ENCODE results near the gene MBD1. TPM values are rescaled to one million over a fixed set of nuclear protein-coding genes. Genes with fewer than 3 reads are reported as not detected.
"Not testable (repeated sequence)": the region's sequence is repeated elsewhere in the genome, so short reads cannot be mapped to it uniquely, and the experiment has no call there.

The MBD1 gene
- total RNA-seq, 1 donor from 2014 or later: 81.3 TPM

GRCh38 chr18:50274044-50274442 lies 7.3 kb downstream of the MBD1 start:
- no peak for DNase-seq (ENCODE audit: low read depth)

- no peak for DNase-seq (ENCODE audit: low read depth)
These were observed 7.9 kb downstream of the MBD1 start for GRCh38 chr18:50273203-50274043.

GRCh38 chr18:50272568-50272967 lies 8.8 kb downstream of the MBD1 start:
- no peak for DNase-seq (ENCODE audit: low read depth)

- DNase-seq (ENCODE audit: low read depth): no peak
These were observed 13.1 kb downstream of the MBD1 start for GRCh38 chr18:50268022-50268747.

GRCh38 chr18:50266248-50266704 lies 15.0 kb downstream of the MBD1 start, which contains the start of gene CFAP53:
TSS of gene CFAP53 (minus strand) at chr18:50266495. CDS start at chr18:50266404, 91 bp downstream.
- peak; percentile 87 for DNase-seq (ENCODE audit: low read depth)

GRCh38 chr18:50262977-50263376 lies 18.3 kb downstream of the MBD1 start:
- no peak for DNase-seq (ENCODE audit: low read depth)

- DNase-seq (ENCODE audit: low read depth): no peak
These were observed 30.4 kb downstream of the MBD1 start for GRCh38 chr18:50250935-50251334.

- no peak for DNase-seq (ENCODE audit: low read depth)
These were observed 31.7 kb downstream of the MBD1 start for GRCh38 chr18:50249576-50249975.

GRCh38 chr18:50247561-50247960 lies 33.8 kb downstream of the MBD1 start:
- DNase-seq (ENCODE audit: low read depth): no peak

- DNase-seq (ENCODE audit: low read depth): peak; percentile 22
These were observed 39.6 kb downstream of the MBD1 start for GRCh38 chr18:50241768-50242167.

GRCh38 chr18:50240080-50240563 lies 41.2 kb downstream of the MBD1 start:
- no peak for DNase-seq (ENCODE audit: low read depth)

GRCh38 chr18:50232419-50232818 lies 48.9 kb downstream of the MBD1 start:
- DNase-seq (ENCODE audit: low read depth): no peak

- no peak for DNase-seq (ENCODE audit: low read depth)
These were observed 49.7 kb downstream of the MBD1 start for GRCh38 chr18:50231621-50232020.

- DNase-seq (ENCODE audit: low read depth): not testable (repeated sequence)
These were observed 61.1 kb downstream of the MBD1 start for GRCh38 chr18:50220249-50220648.

Other genes starting within 250 kb of the MBD1 start
- gene MYO5B, start 86.4 kb downstream of the MBD1 start, total RNA-seq: 14.7 and 24.8 TPM in 2 replicates
- 0.10 and 0.27 TPM in 2 replicates for gene CFAP53, start 15.0 kb downstream of the MBD1 start, total RNA-seq
- gene CXXC1, start 6.2 kb upstream of the MBD1 start, total RNA-seq: 27.8 and 33.4 TPM in 2 replicates
- 0.10 and 0.11 TPM in 2 replicates for gene SKA1, start 93.5 kb upstream of the MBD1 start, total RNA-seq